ENCODE measurements around the gene PLPP3.

- no peak for TF ChIP-seq CTCF (IDR thresholded peaks at IDR 0.05)
- no peak for TF ChIP-seq POLR2A (IDR thresholded peaks at IDR 0.05)
Observed at GRCh38 chr1:56456435-56457101, 122.8 kb downstream of the PLPP3 start.

Data from adrenal gland (tissue), 5 donors.